ENCODE data around the gene TMC5. TPM values are rescaled to one million over a fixed set of nuclear protein-coding genes. Genes with fewer than 3 reads are reported as not detected.

Gene TMC5
- total and polyA plus RNA-seq, 2 of the 8 experiments (the other 6 are each of a cell fraction or from before 2014, with no cell fraction given): 1.6 to 1.8 TPM

GRCh38 chr16:19523559-19524355, 106.1 kb downstream of the TMC5 start, which contains the start of gene CCP110 (continued):
- TF ChIP-seq PHF8 (conservative IDR thresholded peaks at IDR 0.05; ENCODE audit: low read depth, low read length): peak; percentile 58; the same call in 1 of the 2 replicates
- TF ChIP-seq RBBP5 (IDR thresholded peaks at IDR 0.05; ENCODE audit: borderline replicate concordance, low read depth, low read length): 0 out of 2 replicates have a peak, but pooled peaks have one; percentile 72
- peak; percentile 29; the same call in 1 of the 2 replicates for TF ChIP-seq CHD2 (IDR thresholded peaks at IDR 0.05; ENCODE audit: low read length)
- peak; percentile 93 for TF ChIP-seq CREB1 (IDR thresholded peaks at IDR 0.05)
- peak; percentile 93 for TF ChIP-seq ATF2 (IDR thresholded peaks at IDR 0.05; ENCODE audit: low read length)
- peak; percentile 54 for TF ChIP-seq KDM4A (IDR thresholded peaks at IDR 0.05; ENCODE audit: low read depth, low read length, severe bottlenecking)
- TF ChIP-seq GABPA (IDR thresholded peaks at IDR 0.05; ENCODE audit: borderline replicate concordance, insufficient read depth, low read length): peak; percentile 67; the same call in 1 of the 2 replicates
- TF ChIP-seq YY1 (IDR thresholded peaks at IDR 0.05; ENCODE audit: low read depth, low read length): peak; percentile 87
- TF ChIP-seq CTBP2 (IDR thresholded peaks at IDR 0.05; ENCODE audit: borderline replicate concordance, insufficient read depth, insufficient read length, low read length): no peak
- peak; percentile 61; the same call in 1 of the 2 replicates for TF ChIP-seq TAF1 (IDR thresholded peaks at IDR 0.05; ENCODE audit: low read depth, low read length)
- peak; percentile 93 to 97 for TF ChIP-seq SIN3A (conservative IDR thresholded peaks at IDR 0.05 in 1 of 2, IDR thresholded peaks at IDR 0.05 in 1 of 2; ENCODE audit: low read depth in 1 of 2, low read length in 2 of 2)
- TF ChIP-seq KDM5A (IDR thresholded peaks at IDR 0.05; ENCODE audit: low read length): 0 out of 2 replicates have a peak, but pooled peaks have one; percentile 42
- no peak for TF ChIP-seq KDM1A (IDR thresholded peaks at IDR 0.05; ENCODE audit: borderline replicate concordance, low read length)
- TF ChIP-seq RXRA (IDR thresholded peaks at IDR 0.05; ENCODE audit: insufficient read depth, low read depth, low read length): no peak
- no peak for TF ChIP-seq JUN (IDR thresholded peaks at IDR 0.05; ENCODE audit: low read depth, low read length)
